HepG2 (cell line): ENCODE data around the gene BABAM2. TPM values are rescaled to one million over a fixed set of nuclear protein-coding genes. Genes with fewer than 3 reads are reported as not detected.

Experiments
- BRD4 ChIP-seq: sonication (generic); formaldehyde crosslinking; IDR thresholded peaks from 2 replicates; pipeline ENCODE4 v1.4.0; 2020; ENCODE audit warnings: missing genetic modification reagents
- DNMT3B ChIP-seq: conservative IDR thresholded peaks from 2 replicates; pipeline ENCODE4 v1.6.1; 2016; ENCODE audit warnings: missing biosample characterization, control low read depth
- ELF3 ChIP-seq: IDR thresholded peaks from 2 replicates; pipeline ENCODE4 v1.6.1; 2016; ENCODE audit warnings: missing genetic modification reagents, missing compliant biosample characterization
- EP300 ChIP-seq, 3 experiments: sonication (generic) in 1 of 3; formaldehyde crosslinking in 1 of 3; IDR thresholded peaks; 2 replicates each; pipeline versions ENCODE4 v1.5.1 to v1.6.1; 2011 to 2020; ENCODE audit warnings: low read depth in 2 of 3, low read length in 2 of 3, borderline replicate concordance in 1 of 3, improper control_type of control experiment in 1 of 3, mild to moderate bottlenecking in 1 of 3, missing genetic modification reagents in 1 of 3, moderate library complexity in 1 of 3
- ERF ChIP-seq: IDR thresholded peaks from 2 replicates; pipeline ENCODE4 v1.6.1; 2018; ENCODE audit warnings: missing biosample characterization, missing genetic modification reagents
- FUBP1 ChIP-seq: sonication (generic); formaldehyde crosslinking; IDR thresholded peaks from 2 replicates; pipeline ENCODE4 v1.5.1; 2020; ENCODE audit warnings: missing genetic modification reagents, mild to moderate bottlenecking, borderline replicate concordance
- HNRNPH1 ChIP-seq: fragments of 200-400 bp; formaldehyde crosslinking; optimal IDR thresholded peaks from 2 replicates; pipeline ENCODE3; 2017; ENCODE audit warnings: mild to moderate bottlenecking, low read depth, low read length
- ISX ChIP-seq: sonication (generic); formaldehyde crosslinking; conservative IDR thresholded peaks from 2 replicates; pipeline ENCODE4 v1.5.0; 2020; ENCODE audit warnings: missing genetic modification reagents
- KAT8 ChIP-seq: IDR thresholded peaks from 2 replicates; pipeline ENCODE4 v1.6.1; 2016; ENCODE audit warnings: missing genetic modification reagents, missing compliant biosample characterization
- NCOA5 ChIP-seq: sonication (generic); formaldehyde crosslinking; IDR thresholded peaks from 2 replicates; pipeline ENCODE4 v1.4.0; 2020; ENCODE audit warnings: missing genetic modification reagents
- RFX3 ChIP-seq: IDR thresholded peaks from 2 replicates; pipeline ENCODE4 v1.6.1; 2016; ENCODE audit warnings: missing biosample characterization, missing genetic modification reagents
- RXRB ChIP-seq: IDR thresholded peaks from 2 replicates; pipeline ENCODE4 v1.6.1; 2016; ENCODE audit warnings: borderline replicate concordance, missing genetic modification reagents, missing compliant biosample characterization
- SMAD1 ChIP-seq: sonication (generic); formaldehyde crosslinking; IDR thresholded peaks from 2 replicates; pipeline ENCODE4 v1.4.0; 2020; ENCODE audit warnings: missing genetic modification reagents, low read depth, mild to moderate bottlenecking, borderline replicate concordance
- TAF1 ChIP-seq: sonication (generic); formaldehyde crosslinking; IDR thresholded peaks from 2 replicates; pipeline ENCODE4 v1.4.0; 2020; ENCODE audit warnings: missing genetic modification reagents
- TBL1XR1 ChIP-seq: fragments of 150-350 bp; IDR thresholded peaks from 2 replicates; pipeline ENCODE4 v1.6.1; 2014; ENCODE audit warnings: borderline replicate concordance, low read length; ENCODE audit not compliant: partially characterized antibody
- ZBTB4 ChIP-seq: sonication (generic); formaldehyde crosslinking; IDR thresholded peaks from 2 replicates; pipeline ENCODE4 v1.4.0; 2020; ENCODE audit warnings: missing genetic modification reagents, mild to moderate bottlenecking, borderline replicate concordance
- ZEB1 ChIP-seq: IDR thresholded peaks from 2 replicates; pipeline ENCODE4 v1.6.1; 2012; ENCODE audit warnings: mild to moderate bottlenecking, low read depth, inconsistent platforms; ENCODE audit not compliant: insufficient replicate concordance
- ZNF34 ChIP-seq: sonication (generic); formaldehyde crosslinking; IDR thresholded peaks from 2 replicates; pipeline ENCODE4 v1.4.0; 2020; ENCODE audit warnings: mild to moderate bottlenecking, missing genetic modification reagents, borderline replicate concordance
- ZNF512 ChIP-seq: sonication (generic); formaldehyde crosslinking; IDR thresholded peaks from 2 replicates; pipeline ENCODE4 v1.4.0; 2020; ENCODE audit warnings: mild to moderate bottlenecking, missing genetic modification reagents
- ZNF644 ChIP-seq: IDR thresholded peaks from 2 replicates; pipeline ENCODE4 v1.6.1; 2016; ENCODE audit warnings: low read depth
- ZNF652 ChIP-seq: IDR thresholded peaks from 2 replicates; pipeline ENCODE4 v1.6.1; 2016; ENCODE audit warnings: low read depth, borderline replicate concordance
- ZNF7 ChIP-seq: IDR thresholded peaks from 2 replicates; pipeline ENCODE4 v1.6.1; 2016; ENCODE audit warnings: missing biosample characterization, missing genetic modification reagents
- ZNF75D ChIP-seq: sonication (generic); formaldehyde crosslinking; IDR thresholded peaks from 2 replicates; pipeline ENCODE4 v1.8.1; 2023; ENCODE audit warnings: missing genetic modification reagents, mild to moderate bottlenecking, borderline replicate concordance
- ZNF792 ChIP-seq: IDR thresholded peaks from 2 replicates; pipeline ENCODE4 v1.6.1; 2016
- polyA plus RNA-seq, 8 experiments: library from polyadenylated mRNA; depleted of rRNA in 3 of 8; stranded (reverse) in 7 of 8; unstranded in 1 of 8; fragments of >200 nt; fragmentation: Illumina TruSeq in 4 of 8; extraction: Trizol in 4 of 8; gene quantifications; 2 replicates each; pipeline versions ENCODE4 v1.2.1 to v1.2.3, GENCODE V29; 2011 to 2016; ENCODE audit warnings: low read depth in 4 of 8, missing spikeins in 1 of 8, mixed read lengths in 1 of 8; ENCODE audit not compliant: insufficient read depth in 1 of 8
- total RNA-seq, 5 experiments: library from RNA; depleted of rRNA; stranded (reverse); fragments of >200 nt; fragmentation: Illumina TruSeq; extraction: Trizol; gene quantifications; 2 replicates each; pipeline ENCODE4 v1.2.3, GENCODE V29; 2016; ENCODE audit warnings: low read depth in 1 of 5

BABAM2 gene
- total and polyA plus RNA-seq, 2 of the 13 experiments (the other 11 are each of a cell fraction or from before 2014, with no cell fraction given) = 24.9 to 28.0 TPM

GRCh38 chr2:27916293-27916995, 25.9 kb downstream of the BABAM2 start (continued):
- TF ChIP-seq ZNF512 (CRISPR knock-in tag) = no peak
- no peak for TF ChIP-seq ZNF7
- TF ChIP-seq TBL1XR1 = peak; percentile 39
- no peak for TF ChIP-seq ZNF75D (CRISPR knock-in tag)
- TF ChIP-seq KAT8 (CRISPR knock-in tag) = peak; percentile 56; the same call in 1 of the 2 replicates
- TF ChIP-seq ZNF792 (CRISPR knock-in tag) = 0 out of 2 replicates have a peak, but pooled peaks have one; percentile 17
- no peak for TF ChIP-seq ISX (CRISPR knock-in tag)
- peak; percentile 97 for TF ChIP-seq ZEB1
- no peak for TF ChIP-seq SMAD1 (CRISPR knock-in tag)
- TF ChIP-seq RXRB (CRISPR knock-in tag) = peak; percentile 83
- TF ChIP-seq TAF1 = no peak
- TF ChIP-seq ZNF644 (CRISPR knock-in tag) = peak; percentile 70
- TF ChIP-seq ERF (CRISPR knock-in tag) = peak; percentile 77
- no peak for TF ChIP-seq FUBP1 (CRISPR knock-in tag)
- 0 out of 2 replicates have a peak, but pooled peaks have one; percentile 30 for TF ChIP-seq DNMT3B (CRISPR knock-in tag)
- peak; percentile 83 for TF ChIP-seq ELF3
- no peak for TF ChIP-seq HNRNPH1
- no peak for TF ChIP-seq ZNF34
- peak in 1 of 2 experiments; percentile 65; a peak in 1 of 4 replicates for TF ChIP-seq EP300 (IDR thresholded peaks at IDR 0.05; ENCODE audit: low read depth in 2 of 2, low read length in 2 of 2)
- no peak for TF ChIP-seq EP300 (CRISPR knock-in tag; IDR thresholded peaks at IDR 0.05; ENCODE audit: borderline replicate concordance)
- no peak for TF ChIP-seq ZBTB4 (CRISPR knock-in tag)
- TF ChIP-seq ZNF652 (CRISPR knock-in tag) = peak; percentile 10; the same call in 1 of the 2 replicates
- no peak for TF ChIP-seq NCOA5 (CRISPR knock-in tag)
- TF ChIP-seq RFX3 (CRISPR knock-in tag) = no peak
- TF ChIP-seq BRD4 (CRISPR knock-in tag) = no peak
